H1 (cell line): ENCODE measurements around the gene DNAH1. TPM values are rescaled to one million over a fixed set of nuclear protein-coding genes. Genes with fewer than 3 reads are reported as not detected.

Experiments used
- ATF2 ChIP-seq: IDR thresholded peaks from 2 replicates; pipeline ENCODE4 v1.6.1; 2012; ENCODE audit warnings: low read length, inconsistent platforms
- CBX8 ChIP-seq: fragments of 300-800, 300-1000 bp; sonication (generic); IDR thresholded peaks from 2 replicates; pipeline ENCODE4 v1.7.1; 2016; ENCODE audit warnings: low read depth, low read length, borderline replicate concordance
- CHD7 ChIP-seq: fragments of 300-600 bp; sonication (generic); IDR thresholded peaks from 2 replicates; pipeline ENCODE4 v1.7.1; 2012; ENCODE audit warnings: low read length, moderate library complexity, mild to moderate bottlenecking, inconsistent platforms; ENCODE audit not compliant: insufficient replicate concordance
- CREB1 ChIP-seq: IDR thresholded peaks from 2 replicates; pipeline ENCODE4 v1.6.1; 2012; ENCODE audit warnings: inconsistent platforms
- KDM5A ChIP-seq: fragments of 200-600 bp; IDR thresholded peaks from 2 replicates; pipeline ENCODE4 v1.7.1; 2012; ENCODE audit warnings: mild to moderate bottlenecking, low read length, inconsistent platforms, mixed read lengths
- MAX ChIP-seq: IDR thresholded peaks from 2 replicates; pipeline ENCODE4 v1.6.1; 2012; ENCODE audit warnings: inconsistent platforms
- NRF1 ChIP-seq: IDR thresholded peaks from 2 replicates; pipeline ENCODE4 v1.6.1; 2011; ENCODE audit warnings: mild to moderate bottlenecking, low read depth, low read length, improper control_type of control experiment
- SP4 ChIP-seq: IDR thresholded peaks from 2 replicates; pipeline ENCODE4 v1.6.1; 2012; ENCODE audit warnings: low read length, inconsistent platforms
- SRF ChIP-seq: IDR thresholded peaks from 2 replicates; pipeline ENCODE4 v1.6.1; 2011; ENCODE audit warnings: mild to moderate bottlenecking, low read depth, low read length, moderate library complexity
- SUZ12 ChIP-seq: fragments of 200-600 bp; sonication (generic); IDR thresholded peaks from 2 replicates; pipeline ENCODE4 v1.6.1; 2012; ENCODE audit warnings: mild to moderate bottlenecking, inconsistent platforms, low read length, moderate library complexity, mixed read lengths
- TEAD4 ChIP-seq: IDR thresholded peaks from 2 replicates; pipeline ENCODE4 v1.6.1; 2012; ENCODE audit warnings: low read depth, low read length, inconsistent platforms, mixed read lengths
- polyA plus RNA-seq, 7 experiments: library from polyadenylated mRNA; depleted of rRNA in 3 of 7; stranded (reverse) in 5 of 7; unstranded in 2 of 7; fragments of >200 nt in 5 of 7; fragments of 200-250 nt in 2 of 7; gene quantifications; 1 replicate in 5 of 7; 2 replicates in 1 of 7; 4 replicates in 1 of 7; pipeline versions ENCODE4 v1.2.1 to v1.2.3, GENCODE V29; 2011 to 2013; ENCODE audit warnings: missing spikeins in 2 of 7, mixed read lengths in 2 of 7
- total RNA-seq: library from RNA; stranded (reverse); fragmentation: NEBNext Ultra II Directional; extraction: Animal tissue kit (Norgen Biotek cat#: 25700); gene quantifications from 2 replicates; pipeline ENCODE4 v1.2.1, GENCODE V29; 2021

The DNAH1 gene
- total and polyA plus RNA-seq, 2 of the 8 experiments (the other 6 are each of a cell fraction or from before 2014, with no cell fraction given), result 1.0 to 1.5 TPM

DNA sequence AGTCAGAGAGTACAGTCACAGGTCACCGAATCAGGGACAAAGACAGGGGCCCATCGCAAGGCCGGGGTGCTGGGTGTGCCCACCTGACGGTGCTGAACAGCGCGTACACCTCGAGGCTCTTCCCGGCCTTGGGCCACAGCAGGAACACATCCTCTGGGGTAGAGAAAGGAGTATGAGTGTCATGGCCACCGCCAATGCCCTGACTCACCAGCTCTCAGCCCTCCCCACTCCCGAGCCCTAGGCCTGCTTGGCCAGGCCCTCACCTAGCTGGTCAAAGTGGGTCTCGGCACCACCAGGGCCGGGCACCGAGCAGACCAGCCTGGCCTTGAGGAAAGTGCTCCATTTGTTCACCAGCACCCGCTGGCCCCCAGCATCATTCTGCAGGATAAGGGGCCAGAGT, 124.6 kb downstream of the DNAH1 start (continued):
- TF ChIP-seq CHD7 (no peak), SRF (no peak), SUZ12 (no peak), CREB1 (no peak), CBX8 (no peak), TEAD4 (no peak), MAX (no peak), SP4 (no peak), KDM5A (no peak), ATF2 (no peak), NRF1 (no peak)
